ENCODE measurements around the gene NCOR2.

NCOR2 gene

GRCh38 chr12:124583854-124584253 is 16.4 kb upstream of the NCOR2 start:
- no peaks in the 10 kb centered on the region for H3K9me3 ChIP-seq (ENCODE audit: control insufficient read depth, insufficient read depth, low read length)
- H3K36me3 ChIP-seq (ENCODE audit: control insufficient read depth, insufficient read depth, low read length): no peaks in the 10 kb centered on the region
- H3K4me1 ChIP-seq (ENCODE audit: control insufficient read depth, insufficient read depth, low read length): no peaks in the 10 kb centered on the region
- no peak overlapping the region for H3K4me3 ChIP-seq (ENCODE audit: low read depth, low read length)
- no peak overlapping the region for H3K27ac ChIP-seq (ENCODE audit: low read depth, low read length)
- H3K9ac ChIP-seq (ENCODE audit: low read depth, low read length): no peak overlapping the region
- H3K27me3 ChIP-seq (ENCODE audit: control insufficient read depth, insufficient read depth, low read length): no peaks in the 10 kb centered on the region

- Histone ChIP-seq H3K27ac (ENCODE audit: low read depth, low read length) (no peak overlapping the region), H3K9ac (ENCODE audit: low read depth, low read length) (no peak overlapping the region), H3K4me1 (ENCODE audit: control insufficient read depth, insufficient read depth, low read length) (no peaks in the 10 kb centered on the region), H3K36me3 (ENCODE audit: control insufficient read depth, insufficient read depth, low read length) (no peaks in the 10 kb centered on the region), H3K9me3 (ENCODE audit: control insufficient read depth, insufficient read depth, low read length) (no peaks in the 10 kb centered on the region), H3K4me3 (ENCODE audit: low read depth, low read length) (no peak overlapping the region), H3K27me3 (ENCODE audit: control insufficient read depth, insufficient read depth, low read length) (no peaks in the 10 kb centered on the region)
These were observed 14.7 kb upstream of the NCOR2 start for GRCh38 chr12:124582108-124582424.

GRCh38 chr12:124581307-124582107 is 14.1 kb upstream of the NCOR2 start:
- no peak overlapping the region for H3K27ac ChIP-seq (ENCODE audit: low read depth, low read length)
- no peaks in the 10 kb centered on the region for H3K9me3 ChIP-seq (ENCODE audit: control insufficient read depth, insufficient read depth, low read length)

GRCh38 chr12:124579921-124580517 is 12.6 kb upstream of the NCOR2 start:
- H3K27ac ChIP-seq (ENCODE audit: low read depth, low read length): no peak overlapping the region
- no peak overlapping the region for H3K4me3 ChIP-seq (ENCODE audit: low read depth, low read length)
- H3K9ac ChIP-seq (ENCODE audit: low read depth, low read length): no peak overlapping the region
- H3K36me3 ChIP-seq (ENCODE audit: control insufficient read depth, insufficient read depth, low read length): no peaks in the 10 kb centered on the region
- H3K27me3 ChIP-seq (ENCODE audit: control insufficient read depth, insufficient read depth, low read length): no peaks in the 10 kb centered on the region
- H3K9me3 ChIP-seq (ENCODE audit: control insufficient read depth, insufficient read depth, low read length): no peaks in the 10 kb centered on the region
- H3K4me1 ChIP-seq (ENCODE audit: control insufficient read depth, insufficient read depth, low read length): no peaks in the 10 kb centered on the region

More at GRCh38 chr12:124581307-124582107, 14.1 kb upstream of the NCOR2 start:
- H3K9ac ChIP-seq (ENCODE audit: low read depth, low read length): no peak overlapping the region
- no peaks in the 10 kb centered on the region for H3K36me3 ChIP-seq (ENCODE audit: control insufficient read depth, insufficient read depth, low read length)
- no peak overlapping the region for H3K4me3 ChIP-seq (ENCODE audit: low read depth, low read length)
- no peaks in the 10 kb centered on the region for H3K4me1 ChIP-seq (ENCODE audit: control insufficient read depth, insufficient read depth, low read length)
- H3K27me3 ChIP-seq (ENCODE audit: control insufficient read depth, insufficient read depth, low read length): no peaks in the 10 kb centered on the region

GRCh38 chr12:124578854-124579253 is 11.4 kb upstream of the NCOR2 start:
- Histone ChIP-seq H3K27ac (ENCODE audit: low read depth, low read length) (no peak overlapping the region), H3K4me1 (ENCODE audit: control insufficient read depth, insufficient read depth, low read length) (no peaks in the 10 kb centered on the region; the same call in 1 of the 2 replicates), H3K36me3 (ENCODE audit: control insufficient read depth, insufficient read depth, low read length) (no peaks in the 10 kb centered on the region)

GRCh38 chr12:124578445-124578844 is 11.0 kb upstream of the NCOR2 start:
- Histone ChIP-seq H3K9ac (ENCODE audit: low read depth, low read length) (no peak overlapping the region), H3K9me3 (ENCODE audit: control insufficient read depth, insufficient read depth, low read length) (no peaks in the 10 kb centered on the region), H3K27ac (ENCODE audit: low read depth, low read length) (no peak overlapping the region), H3K36me3 (ENCODE audit: control insufficient read depth, insufficient read depth, low read length) (no peaks in the 10 kb centered on the region), H3K27me3 (ENCODE audit: control insufficient read depth, insufficient read depth, low read length) (no peaks in the 10 kb centered on the region), H3K4me1 (ENCODE audit: control insufficient read depth, insufficient read depth, low read length) (no peaks in the 10 kb centered on the region; the same call in 1 of the 2 replicates), H3K4me3 (ENCODE audit: low read depth, low read length) (no peak overlapping the region)

More at GRCh38 chr12:124578854-124579253, 11.4 kb upstream of the NCOR2 start:
- Histone ChIP-seq H3K9ac (ENCODE audit: low read depth, low read length) (no peak overlapping the region), H3K9me3 (ENCODE audit: control insufficient read depth, insufficient read depth, low read length) (no peaks in the 10 kb centered on the region), H3K27me3 (ENCODE audit: control insufficient read depth, insufficient read depth, low read length) (no peaks in the 10 kb centered on the region), H3K4me3 (ENCODE audit: low read depth, low read length) (no peak overlapping the region)

GRCh38 chr12:124577986-124578385 is 10.6 kb upstream of the NCOR2 start:
- Histone ChIP-seq H3K4me1 (ENCODE audit: control insufficient read depth, insufficient read depth, low read length) (no peaks in the 10 kb centered on the region; the same call in 1 of the 2 replicates), H3K9ac (ENCODE audit: low read depth, low read length) (no peak overlapping the region), H3K9me3 (ENCODE audit: control insufficient read depth, insufficient read depth, low read length) (no peaks in the 10 kb centered on the region), H3K27me3 (ENCODE audit: control insufficient read depth, insufficient read depth, low read length) (no peaks in the 10 kb centered on the region), H3K27ac (ENCODE audit: low read depth, low read length) (no peak overlapping the region), H3K36me3 (ENCODE audit: control insufficient read depth, insufficient read depth, low read length) (no peaks in the 10 kb centered on the region), H3K4me3 (ENCODE audit: low read depth, low read length) (no peak overlapping the region)

DNA sequence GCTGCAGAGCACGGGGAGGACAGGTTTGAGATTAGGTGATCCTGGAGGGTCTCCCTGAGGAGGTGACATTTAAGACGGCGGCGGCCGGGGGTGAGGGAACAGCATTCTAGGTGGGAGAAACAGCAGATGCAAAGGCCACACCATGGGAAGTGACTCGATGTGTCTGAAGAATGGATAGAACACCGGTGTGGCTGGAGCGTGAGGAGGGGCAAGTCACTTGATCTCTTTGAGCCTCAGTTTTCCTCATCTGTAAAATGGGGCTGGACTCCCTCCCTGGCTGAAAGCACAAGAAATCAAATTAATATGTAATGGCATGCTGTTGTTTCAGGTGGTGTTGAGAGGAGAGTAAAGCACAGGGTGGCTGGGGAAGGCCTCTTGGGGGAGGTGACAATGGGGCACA is 10.0 kb upstream of the NCOR2 start:
- Histone ChIP-seq H3K36me3 (ENCODE audit: control insufficient read depth, insufficient read depth, low read length) (no peaks in the 10 kb centered on the region), H3K27me3 (ENCODE audit: control insufficient read depth, insufficient read depth, low read length) (no peaks in the 10 kb centered on the region), H3K27ac (ENCODE audit: low read depth, low read length) (no peak overlapping the region), H3K9ac (ENCODE audit: low read depth, low read length) (no peak overlapping the region), H3K4me1 (ENCODE audit: control insufficient read depth, insufficient read depth, low read length) (no peaks in the 10 kb centered on the region; the same call in 1 of the 2 replicates), H3K9me3 (ENCODE audit: control insufficient read depth, insufficient read depth, low read length) (no peaks in the 10 kb centered on the region), H3K4me3 (ENCODE audit: low read depth, low read length) (no peak overlapping the region)

GRCh38 chr12:124576061-124576650 is 8.7 kb upstream of the NCOR2 start:
- no peak overlapping the region for H3K9ac ChIP-seq (ENCODE audit: low read depth, low read length)
- no peaks in the 10 kb centered on the region for H3K27me3 ChIP-seq (ENCODE audit: control insufficient read depth, insufficient read depth, low read length)
- H3K27ac ChIP-seq (ENCODE audit: low read depth, low read length): no peak overlapping the region
- no peak overlapping the region for H3K4me3 ChIP-seq (ENCODE audit: low read depth, low read length)
- H3K9me3 ChIP-seq (ENCODE audit: control insufficient read depth, insufficient read depth, low read length): no peaks in the 10 kb centered on the region
- H3K4me1 ChIP-seq (ENCODE audit: control insufficient read depth, insufficient read depth, low read length): no peaks in the 10 kb centered on the region; the same call in 1 of the 2 replicates
- no peaks in the 10 kb centered on the region for H3K36me3 ChIP-seq (ENCODE audit: control insufficient read depth, insufficient read depth, low read length)

DNA sequence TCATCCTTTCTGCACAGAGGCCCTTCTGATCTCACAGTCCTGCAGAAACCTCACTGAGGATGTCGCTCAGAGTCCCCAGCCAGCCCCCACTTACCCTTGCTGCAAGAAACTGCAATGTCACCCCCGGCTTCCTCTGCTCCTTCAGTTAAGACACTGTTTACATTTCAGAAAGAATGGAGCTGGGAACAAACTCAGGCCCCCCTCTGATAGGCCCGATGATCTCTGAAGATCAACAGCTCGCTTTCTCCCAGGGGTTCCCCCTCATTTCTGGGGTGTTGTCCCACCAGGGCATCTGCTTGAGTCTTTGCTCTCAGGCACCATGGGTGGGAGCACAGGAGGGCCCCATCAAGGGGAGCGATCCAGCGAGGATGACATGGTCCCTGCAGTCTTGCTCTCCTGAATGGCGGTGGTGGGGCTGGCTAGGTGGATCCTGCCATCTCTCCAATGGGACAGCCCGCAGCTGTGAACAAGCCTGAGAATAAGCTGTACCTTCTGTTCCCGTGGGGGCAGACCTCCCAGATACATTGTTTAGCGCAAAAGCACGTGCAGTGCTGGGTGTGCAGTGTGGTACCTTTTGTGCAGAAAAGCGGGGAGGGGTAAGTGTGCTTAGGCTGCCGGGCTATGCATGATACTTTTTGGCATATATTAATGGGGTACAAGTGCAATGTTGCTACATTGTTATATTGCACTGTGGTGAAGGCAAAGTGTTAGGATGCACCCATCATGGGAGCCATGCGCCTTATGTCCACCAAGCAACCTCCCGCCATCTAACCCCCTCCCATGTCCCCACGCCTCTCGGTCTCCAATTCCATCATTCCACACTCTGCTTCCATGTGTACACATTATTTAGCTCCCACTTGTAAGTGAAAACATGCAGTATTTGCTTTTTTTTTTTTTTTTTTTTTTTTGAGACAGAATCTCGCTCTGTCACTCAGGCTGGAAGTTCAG is 6.7 kb upstream of the NCOR2 start:
- Histone ChIP-seq H3K27ac (ENCODE audit: low read depth, low read length) (no peak overlapping the region), H3K9ac (ENCODE audit: low read depth, low read length) (no peak overlapping the region), H3K4me3 (ENCODE audit: low read depth, low read length) (no peak overlapping the region), H3K36me3 (ENCODE audit: control insufficient read depth, insufficient read depth, low read length) (no peaks in the 10 kb centered on the region), H3K27me3 (ENCODE audit: control insufficient read depth, insufficient read depth, low read length) (no peaks in the 10 kb centered on the region), H3K9me3 (ENCODE audit: control insufficient read depth, insufficient read depth, low read length) (no peaks in the 10 kb centered on the region), H3K4me1 (ENCODE audit: control insufficient read depth, insufficient read depth, low read length) (peaks cover 18% of the 10 kb centered on the region)
